Spinal cord (tissue), 10 donors: ENCODE results near the gene MED15. TPM values are rescaled to one million over a fixed set of nuclear protein-coding genes. Genes with fewer than 3 reads are reported as not detected.

Source experiments
- DNase-seq, 6 donors: peaks; one replicate each; pipeline versions ENCODE4 v3.0.0 to v3.0.0-alpha.2; 2013 to 2015; ENCODE audit warnings: low spot score in 6 of 6, low read depth in 4 of 6
- H3K27ac ChIP-seq: one replicate; pipeline ENCODE4 v1.5.1; 2013; ENCODE audit warnings: low read depth, low read length, control low read depth
- H3K27me3 ChIP-seq: one replicate; pipeline ENCODE4 v1.6.1; 2013; ENCODE audit warnings: low read length; ENCODE audit not compliant: control insufficient read depth, insufficient read depth
- H3K36me3 ChIP-seq: one replicate; pipeline ENCODE4 v1.6.1; 2013; ENCODE audit warnings: low read length; ENCODE audit not compliant: control insufficient read depth, insufficient read depth
- H3K4me1 ChIP-seq: one replicate; pipeline ENCODE4 v1.6.1; 2013; ENCODE audit warnings: low read length; ENCODE audit not compliant: control insufficient read depth, insufficient read depth
- H3K4me3 ChIP-seq: one replicate; pipeline ENCODE4 v1.5.1; 2013; ENCODE audit warnings: low read depth, low read length, control low read depth
- H3K9me3 ChIP-seq: one replicate; pipeline ENCODE4 v1.6.1; 2013; ENCODE audit warnings: low read length; ENCODE audit not compliant: control insufficient read depth, insufficient read depth
- WGBS: methylation state at CpG from one replicate; pipeline ENCODE4 v1.1.5; 2013; ENCODE audit warnings: missing lambda C conversion rate; ENCODE audit not compliant: insufficient coverage; 5-methylcytosine and 5-hydroxymethylcytosine counted together
- polyA plus RNA-seq, 2 donors: library from polyadenylated mRNA; unstranded; fragments of 120-200 nt; gene quantifications; one replicate each; pipeline ENCODE4 v1.2.1, GENCODE V29; 2013; ENCODE audit not compliant: insufficient read length in 2 of 2
- total RNA-seq, 2 donors: library from RNA; depleted of rRNA in 1 of 2; stranded (reverse); fragments of 120-200 nt in 1 of 2; fragments of >200 nt in 1 of 2; gene quantifications; one replicate each; pipeline versions ENCODE4 v1.2.3 to v1.2.4, GENCODE V29; 2013 to 2014
- donor health status: healthy.

MED15 gene
- total and polyA plus RNA-seq, 4 donors: 16.1 to 67.8 (median 36.4) TPM

DNA sequence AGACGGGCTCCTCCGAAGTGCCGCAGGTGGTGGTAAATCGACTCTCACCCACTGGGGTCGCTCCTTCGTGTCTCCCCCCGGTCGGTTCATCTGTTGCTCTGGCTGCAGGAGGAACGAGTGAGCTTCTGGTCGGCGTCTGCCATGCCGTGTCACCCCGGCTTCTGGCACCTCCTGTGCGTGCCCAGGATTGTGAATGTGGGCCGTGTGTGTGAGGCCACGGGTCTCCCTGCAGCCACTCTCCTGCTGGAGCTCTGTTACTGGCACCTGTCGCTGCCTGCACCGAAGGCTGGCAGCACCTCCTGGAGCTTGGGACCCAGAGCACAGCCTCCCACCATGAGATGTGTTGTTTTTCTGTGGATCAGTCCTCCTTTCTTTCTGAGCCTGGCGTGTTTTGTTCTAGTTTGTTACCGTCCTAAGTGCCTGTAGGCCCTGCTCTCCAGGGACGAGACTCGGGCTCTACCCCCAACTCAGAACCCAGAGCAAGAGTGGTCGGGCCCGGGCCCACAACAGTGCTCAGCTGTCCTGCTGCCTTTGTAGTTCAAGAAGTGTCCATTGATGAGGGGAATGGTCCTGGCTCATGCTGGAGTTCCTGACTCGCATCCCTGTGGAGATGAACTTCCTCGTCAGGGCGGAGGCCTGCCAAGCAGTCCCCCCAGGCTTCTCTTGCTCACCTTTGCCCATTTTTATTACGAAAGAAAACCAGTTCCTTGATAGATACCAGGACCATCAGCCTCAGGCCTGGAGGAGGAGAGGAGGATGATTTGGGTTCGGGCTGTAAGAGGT lies 66.6 kb downstream of the MED15 start:
- Histone ChIP-seq H3K9me3 (no peaks in the 10 kb centered on the region), H3K4me1 (peaks cover 3% of the 10 kb centered on the region), H3K4me3 (no peak overlapping the region), H3K36me3 (peaks cover 86% of the 10 kb centered on the region), H3K27me3 (no peaks in the 10 kb centered on the region), H3K27ac (no peak overlapping the region)
- DNase-seq: no peak
- 95% methylated on average over 24 of the region's 29 CpGs for WGBS

DNA sequence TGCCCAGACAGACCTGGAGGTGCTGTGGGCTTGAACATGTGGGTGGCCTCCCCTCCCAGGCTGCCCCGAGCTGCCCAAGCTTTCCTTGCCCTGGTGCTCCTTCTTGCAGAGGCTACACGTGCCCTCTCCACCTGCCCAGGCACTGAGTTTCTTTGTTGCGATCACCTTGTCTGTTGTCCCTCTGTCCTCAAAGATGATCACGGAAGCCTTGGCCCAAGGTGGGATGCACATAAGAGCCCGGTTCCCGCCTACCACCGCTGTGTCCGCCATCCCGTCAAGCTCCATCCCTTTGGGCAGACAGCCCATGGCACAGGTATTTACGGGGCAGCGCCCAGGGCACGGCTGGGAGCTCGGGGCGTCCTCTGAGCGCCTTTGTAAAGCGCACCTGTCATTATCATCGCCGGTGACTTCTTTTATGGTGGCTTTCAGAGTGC lies 67.5 kb downstream of the MED15 start:
- H3K27ac ChIP-seq: no peak overlapping the region
- WGBS: 96% methylated on average over 15 of the region's 18 CpGs

GRCh38 chr22:20575724-20576444 lies 68.5 kb downstream of the MED15 start:
- Histone ChIP-seq H3K9me3 (no peaks in the 10 kb centered on the region), H3K4me1 (peaks cover 3% of the 10 kb centered on the region), H3K27me3 (no peaks in the 10 kb centered on the region), H3K36me3 (peaks cover 90% of the 10 kb centered on the region), H3K27ac (no peak overlapping the region), H3K4me3 (no peak overlapping the region)
- 87% methylated on average over 3 of the region's 6 CpGs for WGBS
- DNase-seq: no peak

More for the DNA sequence above, 67.5 kb downstream of the MED15 start:
- no peak for DNase-seq
- H3K9me3 ChIP-seq: no peaks in the 10 kb centered on the region
- no peak overlapping the region for H3K4me3 ChIP-seq
- peaks cover 86% of the 10 kb centered on the region for H3K36me3 ChIP-seq
- H3K27me3 ChIP-seq: no peaks in the 10 kb centered on the region
- peaks cover 3% of the 10 kb centered on the region for H3K4me1 ChIP-seq

- no peak overlapping the region for H3K27ac ChIP-seq
These were observed 69.0 kb downstream of the MED15 start for GRCh38 chr22:20576445-20576816.

GRCh38 chr22:20577045-20577444 lies 69.6 kb downstream of the MED15 start:
- peaks cover 3% of the 10 kb centered on the region for H3K4me1 ChIP-seq
- WGBS: 78% methylated on average over 1 of the region's 1 CpG
- no peaks in the 10 kb centered on the region for H3K27me3 ChIP-seq
- DNase-seq: no peak
- H3K9me3 ChIP-seq: no peaks in the 10 kb centered on the region
- H3K36me3 ChIP-seq: peaks cover 90% of the 10 kb centered on the region
- H3K4me3 ChIP-seq: no peak overlapping the region
- H3K27ac ChIP-seq: no peak overlapping the region

More at GRCh38 chr22:20576445-20576816, 69.0 kb downstream of the MED15 start:
- H3K27me3 ChIP-seq: no peaks in the 10 kb centered on the region
- H3K4me1 ChIP-seq: peaks cover 3% of the 10 kb centered on the region
- peaks cover 90% of the 10 kb centered on the region for H3K36me3 ChIP-seq
- DNase-seq: no peak
- 51% methylated on average over 2 of the region's 3 CpGs for WGBS
- H3K4me3 ChIP-seq: no peak overlapping the region
- no peaks in the 10 kb centered on the region for H3K9me3 ChIP-seq

GRCh38 chr22:20577549-20577975 lies 70.2 kb downstream of the MED15 start:
- 75% methylated on average over 8 of the region's 8 CpGs for WGBS
- Histone ChIP-seq H3K9me3 (no peaks in the 10 kb centered on the region), H3K36me3 (peaks cover 90% of the 10 kb centered on the region), H3K27ac (no peak overlapping the region), H3K4me1 (peaks cover 3% of the 10 kb centered on the region), H3K27me3 (no peaks in the 10 kb centered on the region), H3K4me3 (no peak overlapping the region)
- DNase-seq: no peak

DNA sequence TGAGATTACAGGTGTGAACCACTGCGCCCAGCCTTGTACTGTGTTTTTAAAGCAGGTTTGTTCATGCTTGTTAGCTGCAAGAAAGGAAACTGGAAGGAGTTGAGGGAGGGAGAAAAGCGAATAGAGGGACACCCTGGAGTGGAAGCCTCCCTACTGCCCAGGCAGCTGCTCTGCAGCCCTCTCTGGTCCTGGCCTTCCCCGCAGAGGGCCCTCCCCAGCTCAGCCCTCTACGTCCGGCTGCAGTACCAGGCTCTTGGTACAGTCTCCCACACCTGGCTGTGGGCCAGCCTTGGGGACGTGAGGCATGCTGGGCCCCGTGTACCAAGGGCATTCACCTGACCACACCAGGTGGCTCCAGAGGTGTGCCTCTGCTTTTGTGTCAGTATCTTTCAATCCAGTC lies 70.8 kb downstream of the MED15 start:
- H3K4me3 ChIP-seq: no peak overlapping the region
- WGBS: 80% methylated on average over 7 of the region's 7 CpGs
- DNase-seq: no peak
- H3K27ac ChIP-seq: no peak overlapping the region
- peaks cover 90% of the 10 kb centered on the region for H3K36me3 ChIP-seq
- peaks cover 3% of the 10 kb centered on the region for H3K4me1 ChIP-seq
- H3K9me3 ChIP-seq: no peaks in the 10 kb centered on the region
- H3K27me3 ChIP-seq: no peaks in the 10 kb centered on the region

DNA sequence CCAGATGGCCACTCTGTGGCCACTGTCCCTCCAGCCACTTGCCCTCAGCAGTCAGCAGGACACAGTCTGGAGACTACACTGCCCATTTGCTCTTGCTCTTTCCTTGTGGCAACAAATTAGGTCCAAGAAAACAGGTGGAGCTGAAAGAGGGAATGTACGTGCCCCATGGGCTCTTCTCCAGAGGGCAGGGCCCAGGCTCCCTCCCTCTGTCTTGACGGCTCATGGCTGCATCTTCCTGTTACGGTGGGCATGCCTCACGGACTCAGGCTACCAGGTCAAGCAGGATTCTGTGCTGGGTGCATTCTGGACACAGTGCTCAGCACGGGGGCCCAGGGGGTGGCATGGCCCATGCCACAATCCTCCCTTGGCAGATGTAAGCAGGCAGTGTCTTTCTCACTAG lies 71.3 kb downstream of the MED15 start:
- H3K27me3 ChIP-seq: no peaks in the 10 kb centered on the region
- no peak overlapping the region for H3K4me3 ChIP-seq
- 86% methylated on average over 5 of the region's 5 CpGs for WGBS
- H3K9me3 ChIP-seq: no peaks in the 10 kb centered on the region
- DNase-seq: no peak
- H3K27ac ChIP-seq: no peak overlapping the region
- peaks cover 90% of the 10 kb centered on the region for H3K36me3 ChIP-seq
- H3K4me1 ChIP-seq: peaks cover 7% of the 10 kb centered on the region

GRCh38 chr22:20579273-20580120 lies 72.1 kb downstream of the MED15 start:
- Histone ChIP-seq H3K27ac (no peak overlapping the region), H3K4me3 (no peak overlapping the region), H3K27me3 (no peaks in the 10 kb centered on the region), H3K4me1 (peaks cover 7% of the 10 kb centered on the region), H3K9me3 (no peaks in the 10 kb centered on the region), H3K36me3 (peaks cover 90% of the 10 kb centered on the region)
- WGBS: 83% methylated on average over 7 of the region's 14 CpGs
- DNase-seq: no peak
